ENCODE measurements around the gene SHB.
A peak's percentile ranks its signal among the peaks of the same experiment; 100 is the strongest.

The SHB gene

GRCh38 chr9:38088006-38088925 lies 19.2 kb upstream of the SHB start:
- ChIA-PET POLR2A (interaction anchor here (1.0 to 1.1 kb wide), 2 partner anchors 17 to 20 kb away, joined by 3 to 4 read pairs; partner anchors contain the start of gene SHB), CTCF (interaction anchor here (0.6 to 8.5 kb wide), 64 partner anchors 8 to 615 kb away, joined by 3 to 122 read pairs (median 4); partner anchors contain the start of gene SLC25A51)
- Histone ChIP-seq H3K36me3 (ENCODE audit: control insufficient read depth in 2 of 2, insufficient read depth in 1 of 2, low read length in 2 of 2) (no peaks in the 10 kb centered on the region), H3K9me3 (ENCODE audit: control insufficient read depth, insufficient read depth, low read depth, low read length) (no peaks in the 10 kb centered on the region), H3K4me3 (ENCODE audit: low read depth, low read length) (no peak overlapping the region), H3K27ac (ENCODE audit: extremely low read depth, low read depth, low read length) (no peak overlapping the region), H3K4me1 (ENCODE audit: control insufficient read depth, insufficient read depth, low read length) (no peaks in the 10 kb centered on the region)
- TF ChIP-seq ZNF544 (tag by site-specific recombination; IDR thresholded peaks at IDR 0.05) (no peak), HIC1 (tag by site-specific recombination; IDR thresholded peaks at IDR 0.05) (no peak), GLIS2 (tag by site-specific recombination; IDR thresholded peaks at IDR 0.05) (no peak), PRDM4 (tag by site-specific recombination; IDR thresholded peaks at IDR 0.05) (no peak), SCRT1 (tag by site-specific recombination; IDR thresholded peaks at IDR 0.05; ENCODE audit: borderline replicate concordance) (no peak), CTCF (tag by site-specific recombination; IDR thresholded peaks at IDR 0.05) (peak; percentile 64), ZNF184 (tag by site-specific recombination; IDR thresholded peaks at IDR 0.05) (no peak), ZNF654 (tag by site-specific recombination; IDR thresholded peaks at IDR 0.05; ENCODE audit: low read depth) (0 out of 2 replicates have a peak, but pooled peaks have one; percentile 14), ZNF560 (tag by site-specific recombination; IDR thresholded peaks at IDR 0.05; ENCODE audit: borderline replicate concordance) (no peak), BCL6B (tag by site-specific recombination; IDR thresholded peaks at IDR 0.05) (no peak), ZBTB11 (tag by site-specific recombination; conservative IDR thresholded peaks at IDR 0.05; ENCODE audit: low read depth) (no peak), TSHZ1 (tag by site-specific recombination; IDR thresholded peaks at IDR 0.05; ENCODE audit: borderline replicate concordance) (no peak), ZNF501 (tag by site-specific recombination; IDR thresholded peaks at IDR 0.05) (no peak)
